GM21390 (cell line): ENCODE measurements around the gene CTIF.

ENCODE experiments used
- ATAC-seq: cut with Tn5 transposase; IDR thresholded peaks from one replicate; pipeline ENCODE4 v1.9.1; 2021; ENCODE audit not compliant: unreplicated experiment

The CTIF gene

GRCh38 chr18:48675912-48676311, 137.1 kb downstream of the CTIF start:
- no peak for ATAC-seq

DNA sequence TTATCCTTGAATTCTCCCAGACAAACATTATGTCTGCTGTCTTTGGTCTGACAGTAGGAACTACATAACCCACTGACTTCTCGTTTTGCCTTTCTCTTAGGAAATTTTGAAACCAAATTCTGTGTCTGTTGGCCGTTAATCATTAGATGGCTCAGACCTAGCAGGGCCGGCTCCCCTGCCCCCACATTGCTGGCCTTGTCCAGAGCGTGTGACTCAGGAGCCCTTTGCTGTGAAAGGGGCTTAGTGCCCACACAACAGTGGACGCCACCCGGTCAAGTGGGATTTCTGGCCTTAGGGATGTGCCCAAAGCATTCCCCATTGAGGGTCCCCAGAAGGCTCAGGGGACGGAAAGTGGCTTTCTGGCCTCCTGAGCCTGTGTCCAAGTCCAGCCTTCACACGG, 137.5 kb downstream of the CTIF start:
- ATAC-seq = no peak

GRCh38 chr18:48676756-48677368, 138.0 kb downstream of the CTIF start:
- peak; percentile 58 for ATAC-seq

DNA sequence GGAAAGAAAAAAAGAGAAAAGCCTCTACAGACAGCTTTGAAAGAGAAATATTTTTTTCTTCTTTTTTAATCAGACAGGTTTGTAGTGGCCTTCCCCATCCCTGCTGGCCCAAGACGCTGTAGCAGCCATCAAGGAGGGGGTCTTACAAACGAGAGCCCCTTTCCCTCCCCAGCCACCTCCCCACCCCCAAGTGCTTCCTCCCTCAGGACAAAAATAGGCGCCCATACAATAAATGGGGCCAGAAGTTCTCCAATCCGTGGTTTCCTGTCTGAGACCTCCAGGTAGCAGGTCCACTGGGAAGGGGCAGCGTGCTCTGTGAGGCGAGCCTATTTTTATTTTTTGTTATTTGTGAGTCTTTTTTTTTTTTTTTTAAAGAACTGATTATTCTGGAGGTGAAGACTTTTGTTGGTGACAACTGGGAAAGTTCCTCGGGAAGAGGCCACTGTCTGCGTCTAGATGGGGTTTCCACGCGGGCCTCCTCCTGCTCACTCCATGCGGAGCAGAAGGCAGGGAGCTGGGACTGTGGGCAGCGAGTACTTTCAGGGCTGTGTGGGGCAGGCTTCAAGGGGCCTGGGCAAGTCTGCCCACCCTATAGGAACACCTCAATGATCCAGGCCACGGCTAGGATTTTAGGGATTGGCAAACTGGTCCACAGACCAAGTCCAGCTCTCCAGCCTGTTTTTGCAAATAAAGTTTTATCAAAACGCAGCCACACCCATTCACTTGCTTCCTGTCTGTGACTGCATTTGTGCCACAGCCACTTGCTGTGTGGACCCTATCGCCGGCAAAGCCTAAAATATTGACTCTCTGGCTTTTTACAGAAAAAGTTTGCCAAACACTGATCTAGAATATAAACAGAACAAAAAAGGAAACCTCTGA, 139.6 kb downstream of the CTIF start:
- no peak for ATAC-seq

DNA sequence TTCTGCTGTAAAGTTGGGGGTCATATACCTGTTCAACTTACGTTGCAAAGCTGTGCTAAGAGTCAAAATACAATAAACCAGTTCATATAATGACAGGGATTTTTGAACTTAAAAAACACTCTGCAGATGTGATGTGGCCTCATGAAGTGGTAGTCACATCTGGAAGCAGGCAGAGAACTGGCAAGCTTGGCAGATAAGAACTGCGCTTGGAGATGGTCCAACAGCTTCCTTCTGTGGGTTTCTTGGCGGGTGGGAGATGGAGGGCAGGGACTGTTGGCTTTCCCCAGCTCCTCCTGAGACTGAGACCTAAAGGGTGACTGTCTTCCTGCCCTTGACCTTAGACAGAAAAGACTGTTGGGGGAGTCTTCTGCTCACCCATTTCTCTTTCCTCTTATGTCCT, 140.4 kb downstream of the CTIF start:
- no peak for ATAC-seq

DNA sequence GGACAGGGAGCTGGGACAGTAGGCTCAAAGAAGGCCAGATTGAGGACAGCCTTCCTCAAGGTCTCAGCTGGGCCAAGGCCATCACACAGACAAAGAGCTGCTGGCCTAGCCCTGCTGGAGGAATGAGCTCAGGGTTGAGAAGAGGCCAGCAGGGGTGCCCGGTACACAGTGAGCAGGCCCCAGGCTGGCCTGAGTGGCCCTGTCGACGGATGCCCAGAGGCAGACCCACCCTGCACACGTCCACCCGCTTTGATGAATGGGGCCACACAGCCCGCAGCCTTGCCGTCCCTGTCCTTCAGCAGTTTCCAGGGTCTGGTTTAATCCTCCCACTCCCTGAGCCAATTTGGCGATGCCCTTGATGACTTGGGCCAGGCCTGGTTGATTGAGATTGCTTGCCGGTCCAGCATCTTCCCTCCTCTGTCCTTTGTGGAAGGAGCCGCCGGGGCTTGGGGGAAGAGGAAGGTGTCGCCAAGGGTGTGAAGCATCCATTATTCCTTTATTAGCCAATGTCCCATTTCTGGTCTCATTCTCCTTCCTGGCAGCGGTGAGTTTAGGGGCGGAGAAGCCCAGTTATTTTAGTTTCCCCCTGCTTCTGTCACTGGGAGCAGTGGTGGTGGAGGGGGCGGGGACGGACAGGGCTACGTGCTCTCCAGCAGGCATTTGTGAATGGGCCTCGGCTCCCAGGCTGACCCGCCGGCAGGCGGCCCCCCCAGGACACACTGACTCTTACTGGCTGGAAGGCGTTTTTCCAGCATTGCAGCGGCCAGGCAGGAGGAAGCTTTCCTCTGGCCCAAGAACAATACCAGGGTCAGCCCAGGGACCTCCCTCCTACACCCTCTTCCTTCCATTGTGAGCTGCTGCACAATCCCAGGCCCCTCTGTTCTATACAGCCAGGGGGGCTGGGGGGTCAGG, 141.8 kb downstream of the CTIF start:
- ATAC-seq = no peak

DNA sequence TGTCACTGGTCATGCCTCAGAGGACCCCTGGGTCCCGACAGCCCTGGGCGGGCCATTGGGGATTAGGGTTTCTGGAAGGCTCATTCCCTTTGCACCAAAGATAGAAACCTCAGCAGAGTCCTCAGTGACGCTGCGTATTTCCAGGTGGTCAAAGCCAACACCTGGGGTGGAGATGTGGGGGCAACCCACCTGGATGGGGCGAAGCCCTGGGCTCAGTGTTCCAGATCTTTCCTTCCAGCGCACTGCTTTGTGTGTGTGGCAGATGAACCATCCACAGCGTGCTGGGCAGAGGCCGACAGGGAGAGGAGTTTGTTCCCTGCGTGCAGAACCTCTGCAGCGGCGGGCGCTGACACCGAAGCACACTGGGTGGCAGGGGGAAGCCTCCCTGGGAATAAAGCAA, 143.9 kb downstream of the CTIF start:
- no peak for ATAC-seq

GRCh38 chr18:48683197-48683596, 144.4 kb downstream of the CTIF start:
- no peak for ATAC-seq

GRCh38 chr18:48683661-48684060, 144.8 kb downstream of the CTIF start:
- ATAC-seq = no peak

DNA sequence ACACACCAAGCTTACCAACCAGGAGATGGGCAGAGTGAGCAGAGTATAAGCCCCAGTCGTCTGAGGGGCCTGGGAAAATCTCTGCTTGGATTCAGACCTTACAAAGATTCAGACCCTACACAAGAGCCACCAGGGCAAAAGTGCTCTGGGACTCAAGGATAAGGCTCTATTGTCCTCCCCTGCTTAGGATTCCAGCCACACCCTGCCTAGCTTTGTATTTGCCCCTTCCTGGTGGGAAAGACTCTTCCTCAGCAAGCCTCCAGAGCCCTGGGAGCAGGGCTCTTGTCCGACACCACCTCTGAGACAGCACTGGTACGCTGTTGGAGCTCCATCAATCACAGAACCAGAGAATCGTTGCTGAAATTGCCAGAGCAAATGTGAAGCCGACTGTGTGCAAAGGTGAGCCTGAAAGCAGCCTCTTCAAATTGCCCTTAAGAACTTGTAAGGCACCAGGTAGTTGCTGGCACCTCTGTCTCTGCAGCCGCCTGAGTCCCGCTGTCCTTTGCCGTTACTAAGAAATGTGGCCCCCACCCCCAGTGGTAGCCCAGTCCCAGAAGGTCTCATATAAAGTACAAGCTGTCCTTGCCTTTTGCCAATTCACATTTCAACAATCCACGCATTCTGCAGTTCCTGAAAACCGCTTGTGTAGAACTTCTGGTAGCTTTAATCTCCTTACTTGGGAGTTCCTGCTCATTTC, 148.7 kb downstream of the CTIF start:
- no peak for ATAC-seq

DNA sequence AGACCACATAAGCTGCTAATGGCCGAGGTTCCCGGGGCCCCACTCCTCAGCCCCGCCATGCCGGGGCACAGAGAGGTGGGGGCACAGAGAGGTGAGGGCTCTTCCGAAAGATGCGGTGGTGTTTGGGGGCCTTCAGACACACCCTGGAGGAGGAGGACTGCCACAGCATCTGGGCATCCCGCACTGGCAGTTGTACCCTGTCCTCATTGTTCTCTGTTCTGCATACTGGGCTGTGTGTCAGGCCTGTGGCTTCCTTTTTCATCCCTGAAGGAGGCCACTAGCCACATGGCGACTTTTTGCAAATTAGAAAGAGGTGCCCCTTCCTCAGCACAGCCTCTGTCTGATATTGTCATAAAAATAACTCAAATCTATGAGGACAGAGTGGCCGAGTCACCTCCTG, 150.1 kb downstream of the CTIF start:
- ATAC-seq = no peak

DNA sequence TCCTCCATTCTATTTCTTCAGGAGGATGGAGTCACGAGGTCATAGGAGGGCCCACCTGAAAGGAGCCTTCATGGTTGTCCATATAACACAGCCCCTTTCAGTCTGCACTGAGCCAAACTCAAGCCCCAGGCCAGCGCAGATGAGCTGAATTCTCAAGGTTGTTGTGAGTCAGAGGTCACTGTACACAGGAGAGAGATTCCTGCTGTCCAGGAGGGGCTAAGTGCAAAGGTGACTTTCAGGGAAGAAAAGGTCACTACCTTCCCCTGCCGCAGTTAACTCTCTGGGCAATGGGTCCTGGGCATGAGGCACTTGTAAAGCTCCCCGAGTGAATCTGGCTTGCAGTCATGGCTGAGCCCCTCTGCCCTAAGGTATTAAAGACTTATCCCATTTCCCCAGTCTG, 150.7 kb downstream of the CTIF start:
- ATAC-seq = no peak

GRCh38 chr18:48690494-48690893, 151.7 kb downstream of the CTIF start:
- ATAC-seq = no peak

GRCh38 chr18:48693006-48693405, 154.2 kb downstream of the CTIF start:
- no peak for ATAC-seq

DNA sequence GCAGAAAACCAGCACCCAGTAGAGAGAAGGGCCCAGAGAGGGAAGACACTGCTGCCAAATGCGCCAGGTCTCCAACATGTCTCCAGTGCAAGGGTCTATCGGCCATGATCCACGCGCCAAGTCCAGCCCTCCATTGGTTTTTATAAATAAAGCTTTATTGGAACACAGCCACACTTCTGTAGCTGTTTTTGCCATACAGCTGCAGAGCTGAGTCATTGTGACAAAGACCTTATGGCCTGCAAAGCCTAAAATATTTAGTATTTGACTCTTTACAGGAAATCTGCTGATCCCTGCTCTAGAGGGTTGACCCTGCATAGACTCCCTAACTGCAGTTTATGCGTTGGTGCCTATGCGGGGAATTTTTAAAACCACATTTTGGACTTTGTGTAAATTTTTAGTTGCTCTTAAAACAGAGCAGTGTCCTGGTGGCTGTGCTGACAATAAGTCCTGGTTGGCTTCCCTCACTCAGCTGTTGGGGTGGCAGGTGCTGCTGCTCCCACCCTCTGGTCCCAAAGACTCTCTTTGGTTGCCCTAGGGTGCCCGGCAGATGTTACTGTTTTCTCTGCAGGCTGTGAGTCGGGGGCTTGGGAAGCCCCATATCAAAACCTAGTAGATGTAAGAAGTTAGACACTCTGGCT, 154.9 kb downstream of the CTIF start:
- ATAC-seq = no peak

DNA sequence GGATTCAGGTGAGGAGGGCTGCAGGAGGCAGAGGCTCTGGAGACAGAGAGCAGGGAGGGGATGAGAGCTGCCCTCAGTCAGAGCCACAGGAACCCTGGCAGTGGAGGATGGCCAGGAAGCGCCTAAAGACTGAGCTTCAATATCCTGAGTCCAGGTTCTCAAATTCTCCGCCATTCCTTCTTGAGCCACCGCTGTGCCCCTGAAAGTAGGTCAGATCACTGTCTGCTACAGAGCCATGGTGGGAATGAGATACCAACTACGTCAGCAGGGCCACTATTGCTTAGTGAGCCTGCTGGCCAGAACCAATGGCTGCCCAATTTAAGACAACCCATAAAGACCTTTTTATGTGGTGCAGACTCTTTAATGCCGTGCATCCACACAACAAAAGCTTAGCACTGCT, 155.5 kb downstream of the CTIF start:
- ATAC-seq = no peak

DNA sequence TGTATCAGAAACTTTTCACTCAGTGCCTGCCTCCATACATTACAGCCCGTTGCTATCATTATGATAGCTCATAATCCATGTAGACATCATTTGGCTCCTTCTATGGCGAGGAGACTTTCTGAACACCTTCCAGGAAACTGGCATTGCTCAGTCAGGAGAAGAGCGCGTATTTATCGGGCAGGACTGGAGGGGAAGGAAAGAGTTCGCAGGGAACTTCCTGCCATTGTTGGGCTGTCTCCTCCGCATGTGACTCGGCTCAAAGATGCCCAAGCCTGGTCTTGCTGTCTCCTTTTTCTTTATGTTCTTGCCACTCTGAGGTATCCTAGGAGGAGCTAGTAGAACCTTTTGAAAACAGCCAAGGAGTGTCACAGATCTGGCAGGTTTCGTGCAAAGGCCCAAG, 156.8 kb downstream of the CTIF start:
- no peak for ATAC-seq

- no peak for ATAC-seq
Measured at GRCh38 chr18:48696218-48696617, 157.4 kb downstream of the CTIF start.

GRCh38 chr18:48697441-48697840, 158.6 kb downstream of the CTIF start:
- no peak for ATAC-seq

DNA sequence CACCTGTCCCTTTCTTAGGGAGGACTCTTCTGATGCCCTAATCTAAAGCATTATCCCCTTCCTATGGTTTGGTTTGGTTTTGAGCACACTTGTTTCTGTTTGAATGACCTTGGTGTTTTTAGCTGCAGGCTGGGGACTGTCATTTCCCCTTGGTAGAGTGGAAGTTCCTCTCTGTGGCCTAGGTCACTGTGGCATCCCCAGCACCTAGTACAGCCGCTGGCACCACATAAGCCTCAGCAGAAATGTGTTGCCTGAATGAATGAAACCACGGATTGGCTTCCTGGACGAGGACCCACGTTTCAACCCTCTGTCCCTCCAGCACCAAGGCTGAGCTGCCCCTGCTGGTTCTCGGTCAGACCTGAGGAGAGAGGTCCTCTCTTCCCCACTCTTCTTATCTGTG, 159.9 kb downstream of the CTIF start:
- ATAC-seq = no peak

- ATAC-seq = no peak
Measured at GRCh38 chr18:48699761-48700160, 160.9 kb downstream of the CTIF start.
